Lower lobe of right lung (tissue), 2 donors: ENCODE data around the gene YBX1. TPM values are rescaled to one million over a fixed set of nuclear protein-coding genes. Genes with fewer than 3 reads are reported as not detected.
"Not testable (repeated sequence)": the region's sequence is repeated elsewhere in the genome, so short reads cannot be mapped to it uniquely, and the experiment has no call there.

Source experiments
- ATAC-seq, 2 donors: fragments of 200-7000 bp; cut with Tn5 transposase; one replicate each; pipeline ENCODE4 v1.9.1; 2020 to 2022; ENCODE audit warnings: mild to moderate bottlenecking in 2 of 2, moderate library complexity in 2 of 2
- DNase-seq: peaks from one replicate; pipeline ENCODE4 v3.0.0-alpha.2; 2020
- H3K27ac ChIP-seq: fragments of 200-600 bp; one replicate; pipeline ENCODE4 v1.8.0; 2022
- H3K27me3 ChIP-seq: fragments of 200-600 bp; one replicate; pipeline ENCODE4 v1.8.0; 2022; ENCODE audit warnings: low read depth
- H3K36me3 ChIP-seq: fragments of 200-600 bp; one replicate; pipeline ENCODE4 v1.8.0; 2022; ENCODE audit warnings: mild to moderate bottlenecking
- H3K4me1 ChIP-seq: fragments of 200-600 bp; one replicate; pipeline ENCODE4 v1.8.0; 2022
- H3K4me3 ChIP-seq: fragments of 200-600 bp; one replicate; pipeline ENCODE4 v1.8.0; 2022; ENCODE audit warnings: mild to moderate bottlenecking
- H3K9me3 ChIP-seq: fragments of 200-600 bp; one replicate; pipeline ENCODE4 v1.8.0; 2022
- intact Hi-C: fragments of 100-400 bp; cut with DNase I; formaldehyde crosslinking; loops from one replicate; pipeline ENCODE4 v1.11.0; 2022
- total RNA-seq: library from RNA; stranded (reverse); fragmentation: NEBNext Ultra II Directional; extraction: Animal tissue kit (Norgen Biotek cat#: 25700); gene quantifications from one replicate; pipeline ENCODE4 v1.2.1, GENCODE V29; 2021
- TF ChIP-seq, protein P1 (sequence below): fragments of 200-600 bp; IDR thresholded peaks from one replicate; pipeline ENCODE4 v1.8.0; 2022; ENCODE audit warnings: antibody characterized with exemption, mild to moderate bottlenecking
- donor health status: DM: no; HTN: yes; CAD: no; lungs with severe emphysema.

Gene YBX1
- total RNA-seq, 1 donor from 2014 or later: 552 TPM

DNA sequence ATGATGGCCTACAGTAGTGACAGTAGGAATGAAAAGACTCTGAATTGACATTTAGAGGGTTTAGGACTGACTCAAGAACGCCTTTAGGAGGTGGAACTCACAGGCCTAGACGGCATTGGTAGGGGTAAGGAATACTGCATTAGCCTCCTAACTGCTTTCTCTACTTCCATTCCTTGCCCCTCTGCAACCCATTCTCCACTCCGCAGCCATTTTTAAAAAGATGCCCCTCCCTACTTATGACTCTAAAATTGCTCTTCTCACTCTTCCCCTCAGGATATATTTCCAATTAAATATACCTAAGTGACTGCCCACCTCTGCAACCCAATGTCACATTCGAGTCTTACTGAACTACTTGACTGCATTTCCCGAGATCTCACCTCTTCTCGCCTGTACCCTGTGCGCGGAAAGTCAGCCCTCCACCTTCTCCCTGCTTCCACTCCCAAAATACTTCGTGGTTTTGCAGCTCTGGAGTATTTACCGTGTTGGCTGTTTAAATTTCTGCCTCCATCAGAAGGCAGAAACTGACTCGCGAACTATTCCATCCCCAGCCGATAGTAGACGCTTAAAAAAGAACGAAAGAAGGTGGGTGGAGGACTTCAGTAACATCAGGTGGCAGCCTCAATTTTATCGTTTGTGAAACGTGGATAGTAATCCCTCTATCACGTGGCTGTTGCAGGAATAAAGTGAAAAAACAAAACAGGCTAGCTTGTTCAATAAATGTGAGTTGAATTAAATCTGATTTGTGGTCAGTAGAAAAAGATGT is 1.1 kb upstream of the YBX1 start:
- no peaks in the 10 kb centered on the region for H3K9me3 ChIP-seq
- peak in 1 of 2 donors; percentile 1 for ATAC-seq
- intact Hi-C loops: no loop called here

GRCh38 chr1:42682484-42682738 is 193 bp downstream of the YBX1 start:
- H3K9me3 ChIP-seq, intact Hi-C loops, DNase-seq, H3K27me3 ChIP-seq: not testable (repeated sequence)
- ATAC-seq: peak; percentile 14 to 23
- peaks cover 57% of the 10 kb centered on the region for H3K4me1 ChIP-seq
- peaks cover 18% of the 10 kb centered on the region for H3K36me3 ChIP-seq
- H3K27ac ChIP-seq: peak overlapping the region; percentile 90
- H3K4me3 ChIP-seq: peak overlapping the region; percentile 76

More for the DNA sequence above, 1.1 kb upstream of the YBX1 start:
- no peaks in the 10 kb centered on the region for H3K27me3 ChIP-seq
- H3K36me3 ChIP-seq: peaks cover 13% of the 10 kb centered on the region
- peak overlapping the region; percentile 90 for H3K27ac ChIP-seq
- peaks cover 45% of the 10 kb centered on the region for H3K4me1 ChIP-seq
- TF ChIP-seq, protein P1, sequence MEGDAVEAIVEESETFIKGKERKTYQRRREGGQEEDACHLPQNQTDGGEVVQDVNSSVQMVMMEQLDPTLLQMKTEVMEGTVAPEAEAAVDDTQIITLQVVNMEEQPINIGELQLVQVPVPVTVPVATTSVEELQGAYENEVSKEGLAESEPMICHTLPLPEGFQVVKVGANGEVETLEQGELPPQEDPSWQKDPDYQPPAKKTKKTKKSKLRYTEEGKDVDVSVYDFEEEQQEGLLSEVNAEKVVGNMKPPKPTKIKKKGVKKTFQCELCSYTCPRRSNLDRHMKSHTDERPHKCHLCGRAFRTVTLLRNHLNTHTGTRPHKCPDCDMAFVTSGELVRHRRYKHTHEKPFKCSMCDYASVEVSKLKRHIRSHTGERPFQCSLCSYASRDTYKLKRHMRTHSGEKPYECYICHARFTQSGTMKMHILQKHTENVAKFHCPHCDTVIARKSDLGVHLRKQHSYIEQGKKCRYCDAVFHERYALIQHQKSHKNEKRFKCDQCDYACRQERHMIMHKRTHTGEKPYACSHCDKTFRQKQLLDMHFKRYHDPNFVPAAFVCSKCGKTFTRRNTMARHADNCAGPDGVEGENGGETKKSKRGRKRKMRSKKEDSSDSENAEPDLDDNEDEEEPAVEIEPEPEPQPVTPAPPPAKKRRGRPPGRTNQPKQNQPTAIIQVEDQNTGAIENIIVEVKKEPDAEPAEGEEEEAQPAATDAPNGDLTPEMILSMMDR: no peak
- H3K4me3 ChIP-seq: peak overlapping the region; percentile 76
- DNase-seq: no peak

DNA sequence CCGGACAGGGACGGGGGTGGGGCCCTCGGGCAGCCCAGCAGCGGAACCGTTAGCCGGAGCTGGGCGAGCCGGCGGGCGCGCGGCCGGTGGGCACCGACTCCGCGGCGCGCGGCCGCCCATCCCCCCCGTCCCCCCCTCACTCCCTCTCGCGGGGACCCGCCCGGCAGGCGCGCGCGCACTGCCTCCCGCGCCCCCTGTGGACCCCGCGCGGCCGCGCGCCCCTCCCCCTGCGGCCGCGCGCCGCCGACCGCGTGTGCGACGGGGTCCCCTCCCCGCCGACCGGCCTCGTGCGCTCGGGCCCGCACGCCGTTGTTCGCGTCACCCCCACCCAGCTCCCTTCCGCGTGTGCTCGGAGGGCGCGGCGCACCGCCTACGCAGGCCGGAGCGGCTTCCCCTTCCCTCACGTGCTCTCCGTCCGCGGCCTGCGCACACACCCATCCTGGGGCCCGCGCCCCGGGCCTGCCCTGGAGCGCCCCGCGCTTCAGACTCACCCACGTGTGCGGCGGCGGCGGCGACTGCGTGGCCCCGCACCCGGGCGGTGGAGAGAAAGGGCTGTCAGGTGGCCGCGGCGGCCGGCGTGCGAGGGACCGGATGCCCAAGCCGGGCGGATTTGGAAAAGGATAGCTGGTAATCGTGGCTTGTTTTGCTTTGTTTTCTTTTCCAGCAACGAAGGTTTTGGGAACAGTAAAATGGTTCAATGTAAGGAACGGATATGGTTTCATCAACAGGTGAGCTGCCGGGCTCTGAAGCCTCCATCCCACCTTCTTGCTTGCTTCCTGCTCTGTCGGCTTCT is 717 bp downstream of the YBX1 start:
- Histone ChIP-seq H3K36me3 (peaks cover 23% of the 10 kb centered on the region), H3K27ac (peak overlapping the region; percentile 90), H3K4me3 (peak overlapping the region; percentile 76), H3K9me3 (no peaks in the 10 kb centered on the region), H3K27me3 (no peaks in the 10 kb centered on the region), H3K4me1 (peaks cover 61% of the 10 kb centered on the region)
- peak; percentile 79 to 88 for ATAC-seq
- TF ChIP-seq, protein P1: no peak
- intact Hi-C loops: no loop called here
- peak; percentile 91 for DNase-seq

DNA sequence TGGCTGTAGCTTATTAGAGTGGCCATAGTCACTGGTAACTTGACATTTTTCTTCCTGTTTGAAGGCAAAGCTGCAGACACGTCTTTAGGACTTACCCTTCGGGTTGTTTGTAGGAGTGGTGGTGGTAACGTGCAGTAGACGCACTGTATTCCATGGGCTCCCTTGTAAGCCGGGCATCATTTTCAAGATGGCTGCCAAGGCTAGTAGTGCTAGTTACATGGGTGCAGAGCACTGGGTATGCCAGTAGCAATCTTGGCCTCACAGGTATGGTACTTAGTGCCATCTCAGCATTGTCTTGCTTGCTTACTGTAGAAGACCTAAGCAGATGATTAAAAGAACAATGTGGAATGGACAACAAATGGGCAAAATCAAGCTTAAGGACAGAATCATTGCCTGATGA is 1.9 kb downstream of the YBX1 start:
- Histone ChIP-seq H3K27me3 (no peaks in the 10 kb centered on the region), H3K4me3 (peak overlapping the region; percentile 76), H3K27ac (no peak overlapping the region), H3K4me1 (peaks cover 72% of the 10 kb centered on the region), H3K9me3 (no peaks in the 10 kb centered on the region), H3K36me3 (peaks cover 23% of the 10 kb centered on the region)
- ATAC-seq (no peak), DNase-seq (no peak)
- intact Hi-C loops: no loop called here
- TF ChIP-seq, protein P1: no peak

- no peak overlapping the region for H3K27ac ChIP-seq
- ATAC-seq: no peak
- H3K36me3 ChIP-seq: peaks cover 23% of the 10 kb centered on the region
- intact Hi-C loops: no loop called here
- no peak for DNase-seq
- peaks cover 80% of the 10 kb centered on the region for H3K4me1 ChIP-seq
- H3K4me3 ChIP-seq: no peak overlapping the region
- H3K27me3 ChIP-seq: no peaks in the 10 kb centered on the region
- no peaks in the 10 kb centered on the region for H3K9me3 ChIP-seq
- TF ChIP-seq, protein P1: no peak
Observed at GRCh38 chr1:42686418-42686817, 4.2 kb downstream of the YBX1 start.

- TF ChIP-seq, protein P1: no peak
- Histone ChIP-seq H3K36me3 (peaks cover 19% of the 10 kb centered on the region), H3K4me3 (no peak overlapping the region), H3K27me3 (no peaks in the 10 kb centered on the region), H3K27ac (no peak overlapping the region), H3K4me1 (peaks cover 90% of the 10 kb centered on the region), H3K9me3 (no peaks in the 10 kb centered on the region)
- intact Hi-C loops: no loop called here
- no peak for DNase-seq
- ATAC-seq: peak in 1 of 2 donors; percentile 42
Observed at GRCh38 chr1:42689912-42690311, 7.7 kb downstream of the YBX1 start.
